Thymus (tissue), 11 donors: ENCODE results near the gene AIPL1. TPM values are rescaled to one million over a fixed set of nuclear protein-coding genes. Genes with fewer than 3 reads are reported as not detected.

Experiments
- DNase-seq, 9 donors: peaks; one replicate each; pipeline ENCODE4 v3.0.0-alpha.2; 2013; ENCODE audit warnings: low spot score in 9 of 9, low read depth in 6 of 9, missing footprints in 1 of 9
- H3K27ac ChIP-seq, 2 donors: one replicate each; pipeline ENCODE4 v1.5.1; 2013; ENCODE audit warnings: control low read depth in 1 of 2, low read depth in 1 of 2, low read length in 1 of 2, mild to moderate bottlenecking in 1 of 2, moderate library complexity in 1 of 2
- H3K27me3 ChIP-seq, 2 donors: one replicate each; pipeline ENCODE4 v1.5.1; 2013; ENCODE audit warnings: low read length in 1 of 2; ENCODE audit not compliant: control insufficient read depth in 2 of 2, insufficient read depth in 1 of 2
- H3K36me3 ChIP-seq, 2 donors: one replicate each; pipeline ENCODE4 v1.5.1; 2013; ENCODE audit warnings: low read length in 1 of 2, mild to moderate bottlenecking in 1 of 2, moderate library complexity in 1 of 2; ENCODE audit not compliant: control insufficient read depth in 2 of 2, insufficient read depth in 2 of 2
- H3K4me1 ChIP-seq, 2 donors: one replicate each; pipeline ENCODE4 v1.5.1; 2013; ENCODE audit warnings: low read length in 2 of 2; ENCODE audit not compliant: control insufficient read depth in 2 of 2, insufficient read depth in 2 of 2
- H3K4me3 ChIP-seq, 2 donors: one replicate each; pipeline ENCODE4 v1.5.1; 2013; ENCODE audit warnings: low read length in 2 of 2, control low read depth in 1 of 2, mild to moderate bottlenecking in 1 of 2
- H3K9me3 ChIP-seq, 2 donors: one replicate each; pipeline ENCODE4 v1.5.1; 2013; ENCODE audit warnings: low read length in 1 of 2, mild to moderate bottlenecking in 1 of 2; ENCODE audit not compliant: control insufficient read depth in 2 of 2, insufficient read depth in 1 of 2
- WGBS: extraction: QIAGEN DNeasy Blood & Tissue Kit; methylation state at CpG from one replicate; pipeline ENCODE4 v1.1.7; 2013; 5-methylcytosine and 5-hydroxymethylcytosine counted together
- polyA plus RNA-seq: library from polyadenylated mRNA; stranded (reverse); fragments of 200-250 nt; gene quantifications from one replicate; pipeline ENCODE4 v1.2.3, GENCODE V29; 2013
- total RNA-seq: library from RNA; stranded (reverse); fragments of 120-200 nt; gene quantifications from one replicate; pipeline ENCODE4 v1.2.4, GENCODE V29; 2013
- donor health status: healthy.

The AIPL1 gene
- total and polyA plus RNA-seq, 2 donors: 0.05 to 0.14 TPM

GRCh38 chr17:6453279-6454024 lies 18.5 kb upstream of the AIPL1 start:
- Histone ChIP-seq H3K27me3 (peaks cover 0 to 11% of the 10 kb centered on the region in 2 donors), H3K4me3 (no peak overlapping the region), H3K4me1 (peaks cover 0 to 8% of the 10 kb centered on the region in 2 donors), H3K36me3 (peaks cover 13 to 17% of the 10 kb centered on the region in 2 donors), H3K9me3 (no peaks in the 10 kb centered on the region), H3K27ac (no peak overlapping the region)
- DNase-seq: no peak
- WGBS: 82% methylated on average over 14 of the region's 14 CpGs

DNA sequence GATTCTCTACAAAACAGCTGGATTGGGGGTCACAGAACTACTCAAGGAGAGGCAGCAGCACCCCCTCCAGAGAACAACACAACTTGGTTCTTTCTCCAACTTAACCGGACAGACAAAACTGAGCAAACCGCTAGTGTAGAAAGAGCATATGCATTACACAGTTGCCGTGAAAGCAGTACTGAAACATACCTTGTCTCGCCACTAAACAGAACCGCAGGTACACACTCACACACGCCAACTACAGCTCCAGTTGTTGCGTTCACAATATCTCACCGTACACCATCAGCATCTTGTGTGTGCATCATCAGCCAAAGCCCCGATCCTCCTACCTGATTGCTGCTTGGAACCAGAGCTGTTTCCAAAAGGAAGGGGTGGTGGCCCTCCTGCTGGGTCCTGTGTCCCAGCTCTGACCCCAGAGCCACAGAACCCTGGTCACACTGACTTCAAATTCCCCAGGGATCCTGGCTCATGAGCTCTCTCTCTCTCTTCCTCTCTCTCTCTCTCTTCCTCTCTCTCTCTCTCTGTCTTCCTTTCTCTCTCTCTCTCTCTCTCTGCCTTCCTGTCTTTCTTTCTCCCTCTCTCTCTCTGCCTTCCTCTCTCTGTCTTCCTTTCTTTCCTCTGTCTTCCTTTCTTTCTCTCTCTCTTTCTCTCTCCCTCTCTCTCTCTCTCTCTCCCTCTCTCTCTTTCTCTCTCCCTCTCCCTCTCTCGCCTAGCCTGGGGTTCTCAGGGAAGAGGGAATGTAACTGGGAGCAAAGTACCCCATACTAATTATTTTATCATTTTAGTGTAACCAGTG lies 17.7 kb upstream of the AIPL1 start:
- H3K4me1 ChIP-seq: peaks cover 0 to 8% of the 10 kb centered on the region in 2 donors
- peaks cover 0 to 11% of the 10 kb centered on the region in 2 donors for H3K27me3 ChIP-seq
- H3K4me3 ChIP-seq: no peak overlapping the region
- DNase-seq: no peak
- no peak overlapping the region for H3K27ac ChIP-seq
- H3K9me3 ChIP-seq: no peaks in the 10 kb centered on the region
- peaks cover 13 to 17% of the 10 kb centered on the region in 2 donors for H3K36me3 ChIP-seq
- 97% methylated on average over 10 of the region's 10 CpGs for WGBS

- WGBS: 36% methylated on average over 12 of the region's 12 CpGs
- no peak for DNase-seq
- peaks cover 0 to 8% of the 10 kb centered on the region in 2 donors for H3K4me1 ChIP-seq
Measured at GRCh38 chr17:6450926-6451832, 16.3 kb upstream of the AIPL1 start.

GRCh38 chr17:6449307-6449706 lies 14.4 kb upstream of the AIPL1 start:
- 99% methylated on average over 6 of the region's 6 CpGs for WGBS

More at GRCh38 chr17:6450926-6451832, 16.3 kb upstream of the AIPL1 start:
- H3K36me3 ChIP-seq: peaks cover 13 to 25% of the 10 kb centered on the region in 2 donors
- peaks cover 0 to 8% of the 10 kb centered on the region in 2 donors for H3K27me3 ChIP-seq
- no peak overlapping the region for H3K27ac ChIP-seq
- no peaks in the 10 kb centered on the region for H3K9me3 ChIP-seq
- no peak overlapping the region for H3K4me3 ChIP-seq

DNA sequence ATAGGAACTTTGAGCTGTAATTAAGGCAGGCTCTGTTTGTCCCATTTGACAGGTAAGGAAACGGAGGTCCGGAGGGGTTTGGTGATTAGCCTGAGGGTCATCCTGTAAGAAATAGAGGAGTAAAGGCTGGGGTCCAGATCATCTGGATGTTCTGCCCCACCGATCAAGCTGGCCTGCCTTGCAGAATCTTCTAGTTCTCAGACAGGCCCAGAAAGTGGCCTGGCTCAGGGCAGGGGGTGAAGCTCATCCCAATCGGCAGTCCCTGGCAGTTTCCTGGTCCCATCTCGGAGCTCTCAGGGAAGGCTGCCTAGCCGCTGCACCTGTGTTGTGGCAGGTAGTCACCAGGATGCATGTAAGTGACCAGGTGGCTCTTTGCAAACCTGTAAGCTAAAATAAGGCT lies 13.6 kb upstream of the AIPL1 start:
- peaks cover 13 to 28% of the 10 kb centered on the region in 2 donors for H3K36me3 ChIP-seq
- H3K27me3 ChIP-seq: no peaks in the 10 kb centered on the region
- H3K4me1 ChIP-seq: peaks cover 8 to 12% of the 10 kb centered on the region in 2 donors
- no peak overlapping the region for H3K4me3 ChIP-seq
- 94% methylated on average over 6 of the region's 6 CpGs for WGBS
- H3K9me3 ChIP-seq: no peaks in the 10 kb centered on the region
- no peak overlapping the region for H3K27ac ChIP-seq
- DNase-seq: no peak

More at GRCh38 chr17:6449307-6449706, 14.4 kb upstream of the AIPL1 start:
- H3K36me3 ChIP-seq: peaks cover 13 to 28% of the 10 kb centered on the region in 2 donors
- no peaks in the 10 kb centered on the region for H3K27me3 ChIP-seq
- H3K9me3 ChIP-seq: no peaks in the 10 kb centered on the region
- DNase-seq: no peak
- H3K4me3 ChIP-seq: no peak overlapping the region
- peaks cover 7% of the 10 kb centered on the region in 2 donors for H3K4me1 ChIP-seq
- no peak overlapping the region for H3K27ac ChIP-seq

GRCh38 chr17:6446516-6447100 lies 11.7 kb upstream of the AIPL1 start:
- DNase-seq: no peak
- no peak overlapping the region for H3K27ac ChIP-seq
- no peak overlapping the region for H3K4me3 ChIP-seq
- no peaks in the 10 kb centered on the region for H3K9me3 ChIP-seq
- peaks cover 0 to 2% of the 10 kb centered on the region in 2 donors for H3K27me3 ChIP-seq
- H3K36me3 ChIP-seq: peaks cover 13 to 28% of the 10 kb centered on the region in 2 donors
- H3K4me1 ChIP-seq: peaks cover 11 to 15% of the 10 kb centered on the region in 2 donors
- 90% methylated on average over 9 of the region's 9 CpGs for WGBS

DNA sequence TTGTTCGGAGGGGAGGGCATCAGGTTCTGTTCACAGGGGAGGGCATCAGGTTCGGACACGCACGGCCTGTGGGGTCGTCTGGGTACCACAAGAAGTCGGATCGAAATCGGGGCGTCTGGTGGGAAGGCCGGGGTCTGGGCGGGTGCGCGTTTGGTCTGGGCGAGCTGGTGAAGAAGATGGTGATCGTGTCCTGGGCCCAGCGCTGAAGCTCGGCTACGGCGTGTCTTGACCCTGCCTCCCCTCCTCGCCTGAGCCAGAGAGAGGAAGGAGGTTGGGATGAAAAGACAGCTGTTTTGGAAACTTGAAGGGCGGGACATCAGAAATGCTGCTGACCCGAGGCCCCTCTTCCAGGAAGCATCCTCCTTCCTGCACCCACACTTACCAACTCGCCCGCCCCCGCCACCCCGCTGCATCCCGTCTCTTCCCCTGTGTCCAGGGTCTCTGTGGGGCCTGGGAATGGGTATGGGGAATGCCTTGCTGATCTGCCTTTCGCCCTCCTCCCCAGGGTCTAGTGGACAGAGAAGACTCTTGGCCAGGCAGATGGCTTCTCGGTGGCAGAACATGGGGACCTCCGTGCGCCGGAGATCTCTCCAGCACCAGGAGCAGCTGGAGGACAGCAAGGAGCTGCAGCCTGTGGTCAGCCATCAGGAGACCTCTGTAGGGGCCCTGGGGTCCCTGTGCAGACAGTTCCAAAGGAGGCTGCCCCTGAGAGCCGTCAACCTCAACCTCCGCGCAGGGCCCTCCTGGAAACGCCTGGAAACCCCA lies 9.8 kb upstream of the AIPL1 start:
- Histone ChIP-seq H3K4me3 (peak overlapping the region; percentile 57 to 70), H3K27me3 (peaks cover 0 to 12% of the 10 kb centered on the region in 2 donors), H3K36me3 (peaks cover 9 to 21% of the 10 kb centered on the region in 2 donors), H3K27ac (no peak overlapping the region), H3K4me1 (peaks cover 11 to 15% of the 10 kb centered on the region in 2 donors), H3K9me3 (no peaks in the 10 kb centered on the region)
- DNase-seq: no peak
- WGBS: 47% methylated on average over 36 of the region's 36 CpGs
